DOHH2 (cell line): ENCODE data around the gene GYS2.

Experiments used
- EZH2phosphoT487 ChIP-seq: fragments of 200-600 bp; sonication (generic); IDR thresholded peaks from 2 replicates; pipeline ENCODE4 v1.6.1; 2017; ENCODE audit warnings: borderline replicate concordance, mild to moderate bottlenecking, antibody characterized with exemption, low read length, moderate library complexity, mixed read lengths
- TF ChIP-seq, protein P1 (sequence below): fragments of 200-600 bp; sonication (generic); IDR thresholded peaks from one replicate; pipeline ENCODE4 v1.5.1; 2014; ENCODE audit warnings: antibody characterized with exemption, mild to moderate bottlenecking, low read depth, low read length; ENCODE audit not compliant: poor library complexity, severe bottlenecking

DNA sequence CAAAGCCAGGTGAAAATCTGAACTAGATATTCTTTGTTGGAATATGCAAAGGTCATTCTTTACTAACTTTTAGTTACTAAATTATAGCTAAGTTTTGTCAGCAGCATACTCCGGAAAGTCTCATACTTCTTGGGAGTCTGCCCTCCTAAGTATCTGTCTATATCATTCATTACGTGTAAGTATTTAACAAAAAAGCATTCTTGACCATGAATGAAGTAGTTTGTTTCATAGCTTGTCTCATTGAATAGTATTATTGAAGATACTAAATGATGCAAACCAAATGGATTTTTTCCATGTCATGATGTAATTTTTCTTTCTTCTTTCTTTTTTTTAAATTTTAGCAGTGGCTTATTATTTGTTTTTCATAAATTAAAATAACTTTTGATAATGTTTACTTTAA, 88.4 kb downstream of the GYS2 start:
- TF ChIP-seq, protein P1, sequence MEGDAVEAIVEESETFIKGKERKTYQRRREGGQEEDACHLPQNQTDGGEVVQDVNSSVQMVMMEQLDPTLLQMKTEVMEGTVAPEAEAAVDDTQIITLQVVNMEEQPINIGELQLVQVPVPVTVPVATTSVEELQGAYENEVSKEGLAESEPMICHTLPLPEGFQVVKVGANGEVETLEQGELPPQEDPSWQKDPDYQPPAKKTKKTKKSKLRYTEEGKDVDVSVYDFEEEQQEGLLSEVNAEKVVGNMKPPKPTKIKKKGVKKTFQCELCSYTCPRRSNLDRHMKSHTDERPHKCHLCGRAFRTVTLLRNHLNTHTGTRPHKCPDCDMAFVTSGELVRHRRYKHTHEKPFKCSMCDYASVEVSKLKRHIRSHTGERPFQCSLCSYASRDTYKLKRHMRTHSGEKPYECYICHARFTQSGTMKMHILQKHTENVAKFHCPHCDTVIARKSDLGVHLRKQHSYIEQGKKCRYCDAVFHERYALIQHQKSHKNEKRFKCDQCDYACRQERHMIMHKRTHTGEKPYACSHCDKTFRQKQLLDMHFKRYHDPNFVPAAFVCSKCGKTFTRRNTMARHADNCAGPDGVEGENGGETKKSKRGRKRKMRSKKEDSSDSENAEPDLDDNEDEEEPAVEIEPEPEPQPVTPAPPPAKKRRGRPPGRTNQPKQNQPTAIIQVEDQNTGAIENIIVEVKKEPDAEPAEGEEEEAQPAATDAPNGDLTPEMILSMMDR, result no peak
- no peak for TF ChIP-seq EZH2phosphoT487
